Liver (tissue), 10 donors: ENCODE data around the gene MTCH2. TPM values are rescaled to one million over a fixed set of nuclear protein-coding genes. Genes with fewer than 3 reads are reported as not detected.

Source experiments
- DNase-seq: peaks from one replicate; pipeline ENCODE4 v3.0.0-alpha.2; 2017; ENCODE audit warnings: low spot score
- H3K27ac ChIP-seq, 2 donors: one replicate each; pipeline ENCODE4 v1.7.0; 2013; ENCODE audit warnings: inconsistent platforms in 2 of 2, low read length in 2 of 2, control low read depth in 1 of 2, low read depth in 1 of 2, mild to moderate bottlenecking in 1 of 2
- H3K27me3 ChIP-seq, 4 donors: one replicate each; pipeline versions ENCODE4 v1.6.1 to v1.7.0; 2013; ENCODE audit warnings: low read length in 3 of 4, inconsistent platforms in 1 of 4, mild to moderate bottlenecking in 1 of 4, moderate library complexity in 1 of 4; ENCODE audit not compliant: control insufficient read depth in 4 of 4, insufficient read depth in 4 of 4
- H3K36me3 ChIP-seq, 4 donors: one replicate each; pipeline versions ENCODE4 v1.6.1 to v1.7.0; 2013; ENCODE audit warnings: low read length in 3 of 4, mild to moderate bottlenecking in 3 of 4, low read depth in 1 of 4, moderate library complexity in 1 of 4; ENCODE audit not compliant: control insufficient read depth in 4 of 4, insufficient read depth in 3 of 4
- H3K4me1 ChIP-seq, 4 donors: one replicate each; pipeline versions ENCODE4 v1.6.1 to v1.7.0; 2013; ENCODE audit warnings: low read length in 3 of 4, mild to moderate bottlenecking in 3 of 4, moderate library complexity in 1 of 4; ENCODE audit not compliant: control insufficient read depth in 4 of 4, insufficient read depth in 4 of 4
- H3K4me3 ChIP-seq, 3 donors: one replicate each; pipeline versions ENCODE4 v1.6.1 to v1.7.0; 2013; ENCODE audit warnings: low read length in 3 of 3, control low read depth in 1 of 3, low read depth in 1 of 3, mild to moderate bottlenecking in 1 of 3
- H3K9ac ChIP-seq, 2 donors: one replicate each; pipeline ENCODE4 v1.7.0; 2013; ENCODE audit warnings: low read length in 2 of 2, mild to moderate bottlenecking in 2 of 2, moderate library complexity in 2 of 2, control low read depth in 1 of 2, low read depth in 1 of 2
- H3K9me3 ChIP-seq, 4 donors: one replicate each; pipeline versions ENCODE4 v1.6.1 to v1.7.0; 2013; ENCODE audit warnings: low read length in 3 of 4; ENCODE audit not compliant: control insufficient read depth in 4 of 4
- EGR1 ChIP-seq, 2 donors: IDR thresholded peaks; 2 replicates each; pipeline ENCODE4 v1.6.1; 2016 to 2018; ENCODE audit warnings: antibody characterized with exemption in 2 of 2, low read depth in 2 of 2
- FOXA1 ChIP-seq: IDR thresholded peaks from 2 replicates; pipeline ENCODE4 v1.6.1; 2016; ENCODE audit warnings: antibody characterized with exemption
- GABPA ChIP-seq, 2 donors: IDR thresholded peaks in 1 of 2; conservative IDR thresholded peaks in 1 of 2; 2 replicates each; pipeline ENCODE4 v1.6.1; 2016; ENCODE audit warnings: antibody characterized with exemption in 2 of 2, mild to moderate bottlenecking in 1 of 2, moderate library complexity in 1 of 2
- HNF4A ChIP-seq, 2 donors: conservative IDR thresholded peaks; 2 replicates each; pipeline ENCODE4 v1.6.1; 2016; ENCODE audit warnings: antibody characterized with exemption in 2 of 2, mild to moderate bottlenecking in 2 of 2
- HNF4G ChIP-seq: IDR thresholded peaks from 2 replicates; pipeline ENCODE4 v1.6.1; 2016; ENCODE audit warnings: antibody characterized with exemption
- JUND ChIP-seq, 2 donors: IDR thresholded peaks; 2 replicates each; pipeline ENCODE4 v1.6.1; 2016; ENCODE audit warnings: antibody characterized with exemption in 2 of 2
- NR2F2 ChIP-seq: IDR thresholded peaks from 2 replicates; pipeline ENCODE4 v1.6.1; 2016; ENCODE audit warnings: antibody characterized with exemption
- RAD21 ChIP-seq, 2 donors: IDR thresholded peaks; 2 replicates each; pipeline ENCODE4 v1.6.1; 2016; ENCODE audit warnings: antibody characterized with exemption in 2 of 2, mild to moderate bottlenecking in 2 of 2
- RXRA ChIP-seq, 2 donors: IDR thresholded peaks; 2 replicates each; pipeline ENCODE4 v1.6.1; 2017 to 2018; ENCODE audit warnings: antibody characterized with exemption in 2 of 2, mild to moderate bottlenecking in 1 of 2
- SP1 ChIP-seq: IDR thresholded peaks from 2 replicates; pipeline ENCODE4 v1.6.1; 2018; ENCODE audit warnings: antibody characterized with exemption, mild to moderate bottlenecking
- ZBTB33 ChIP-seq: IDR thresholded peaks from 2 replicates; pipeline ENCODE4 v1.6.1; 2016; ENCODE audit warnings: antibody characterized with exemption
- WGBS: extraction: QIAGEN DNeasy Blood & Tissue Kit; methylation state at CpG from one replicate; pipeline ENCODE4 v1.1.7; 2013; 5-methylcytosine and 5-hydroxymethylcytosine counted together
- polyA plus RNA-seq, 2 donors: library from polyadenylated mRNA; stranded (reverse) in 1 of 2; unstranded in 1 of 2; fragments of 200-250 nt in 1 of 2; fragments of >200 nt in 1 of 2; fragmentation: Nextera tagmentation in 1 of 2; extraction: Ambion mirVana in 1 of 2; gene quantifications; one replicate each; pipeline versions ENCODE4 v1.2.1 to v1.2.3, GENCODE V29; 2013 to 2015
- small RNA-seq: library from RNA; depleted of rRNA; stranded (forward); fragments of <200 nt; gene quantifications from one replicate; pipeline ENCODE3, GENCODE V24; 2014
- total RNA-seq, 2 donors: library from RNA; depleted of rRNA; stranded (reverse); fragments of >200 nt; gene quantifications; one replicate each; pipeline ENCODE4 v1.2.3, GENCODE V29; 2014
- TF ChIP-seq, protein P1 (sequence below): IDR thresholded peaks from 2 replicates; pipeline ENCODE4 v1.6.1; 2016; ENCODE audit warnings: antibody characterized with exemption
- TF ChIP-seq, protein P2 (sequence below): IDR thresholded peaks from 2 replicates; pipeline ENCODE4 v1.6.1; 2016; ENCODE audit warnings: antibody characterized with exemption
- donor health status: healthy.
- donor health status: healthy.
- donor health status: healthy.
- donor health status: healthy.
- donor health status: healthy.

Gene MTCH2
- total and polyA plus RNA-seq, 4 donors = 62.5 to 304 (median 126) TPM

GRCh38 chr11:47569646-47570045 lies 72.7 kb downstream of the MTCH2 start:
- TF ChIP-seq HNF4A (conservative IDR thresholded peaks at IDR 0.05) (no peak), NR2F2 (no peak), EGR1 (IDR thresholded peaks at IDR 0.05; ENCODE audit: low read depth in 2 of 2) (no peak), FOXA1 (no peak), RXRA (IDR thresholded peaks at IDR 0.05) (no peak), ZBTB33 (no peak), GABPA (IDR thresholded peaks at IDR 0.05 in 1 of 2, conservative IDR thresholded peaks at IDR 0.05 in 1 of 2) (no peak), HNF4G (no peak), JUND (IDR thresholded peaks at IDR 0.05) (no peak), SP1 (no peak), RAD21 (IDR thresholded peaks at IDR 0.05) (no peak)
- TF ChIP-seq, protein P1, sequence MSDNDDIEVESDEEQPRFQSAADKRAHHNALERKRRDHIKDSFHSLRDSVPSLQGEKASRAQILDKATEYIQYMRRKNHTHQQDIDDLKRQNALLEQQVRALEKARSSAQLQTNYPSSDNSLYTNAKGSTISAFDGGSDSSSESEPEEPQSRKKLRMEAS = no peak
- TF ChIP-seq, protein P2, sequence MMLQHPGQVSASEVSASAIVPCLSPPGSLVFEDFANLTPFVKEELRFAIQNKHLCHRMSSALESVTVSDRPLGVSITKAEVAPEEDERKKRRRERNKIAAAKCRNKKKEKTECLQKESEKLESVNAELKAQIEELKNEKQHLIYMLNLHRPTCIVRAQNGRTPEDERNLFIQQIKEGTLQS = no peak
- Histone ChIP-seq H3K9me3 (no peaks in the 10 kb centered on the region), H3K9ac (no peak overlapping the region), H3K27ac (no peak overlapping the region), H3K4me1 (peaks cover 3 to 39% (median 29%) of the 10 kb centered on the region in 4 donors), H3K4me3 (no peak overlapping the region), H3K36me3 (peaks cover 0 to 11% (median 4%) of the 10 kb centered on the region in 4 donors), H3K27me3 (no peaks in the 10 kb centered on the region)
- DNase-seq = no peak
- WGBS = over 99% methylated on average over 7 of the region's 7 CpGs

Small RNA genes within 50 kb of the gene (small RNA-seq; reads per million reads assigned to genes)
- gene RNU5E-10P = not detected

Other genes with a start within 250 kb of the MTCH2 start
- gene SLC39A13, start 234.0 kb downstream of the MTCH2 start, total RNA-seq = 10 to 100 TPM in 1 of 2 donors, 1 to 10 TPM in 1; 8.2 to 13.0 TPM
- gene SLC39A13, start 234.0 kb downstream of the MTCH2 start, polyA plus RNA-seq = 10 to 100 TPM in 1 of 2 donors, 1 to 10 TPM in 1; 8.4 to 17.5 TPM
- gene PSMC3, start 216.1 kb downstream of the MTCH2 start, total RNA-seq = 10 to 100 TPM; 58.0 to 96.6 TPM
- 100 to 1,000 TPM; 110 TPM for gene PSMC3, start 216.1 kb downstream of the MTCH2 start, polyA plus RNA-seq
- gene RAPSN, start 193.4 kb downstream of the MTCH2 start, total RNA-seq = under 1 TPM in 1 of 2 donors, not detected in 1; 0.59 TPM
- under 1 TPM; 0.12 to 0.28 TPM for gene RAPSN, start 193.4 kb downstream of the MTCH2 start, polyA plus RNA-seq
- gene CELF1, start 89.4 kb downstream of the MTCH2 start, total RNA-seq = 100 to 1,000 TPM in 1 of 2 donors, 10 to 100 TPM in 1; 66.7 to 139 TPM
- gene CELF1, start 89.4 kb downstream of the MTCH2 start, polyA plus RNA-seq = 10 to 100 TPM; 23.5 to 53.8 TPM
- 10 to 100 TPM; 28.7 to 40.4 TPM for gene PTPMT1, start 77.0 kb downstream of the MTCH2 start, total RNA-seq
- gene PTPMT1, start 77.0 kb downstream of the MTCH2 start, polyA plus RNA-seq = 10 to 100 TPM; 32.9 to 34.1 TPM
- 10 to 100 TPM in 1 of 2 donors, 1 to 10 TPM in 1; 9.1 to 12.0 TPM for gene KBTBD4, start 63.6 kb downstream of the MTCH2 start, total RNA-seq
- 1 to 10 TPM; 5.6 to 8.2 TPM for gene KBTBD4, start 63.6 kb downstream of the MTCH2 start, polyA plus RNA-seq
- 10 to 100 TPM; 43.8 to 55.0 TPM for gene NDUFS3, start 63.5 kb downstream of the MTCH2 start, total RNA-seq
- 100 to 1,000 TPM in 1 of 2 donors, 10 to 100 TPM in 1; 80.6 to 101 TPM for gene NDUFS3, start 63.5 kb downstream of the MTCH2 start, polyA plus RNA-seq
- gene FAM180B, start 55.9 kb downstream of the MTCH2 start, total RNA-seq = not detected
- gene FAM180B, start 55.9 kb downstream of the MTCH2 start, polyA plus RNA-seq = not detected
- 1 to 10 TPM in 1 of 2 donors, under 1 TPM in 1; 0.42 to 1.8 TPM for gene C1QTNF4, start 48.1 kb downstream of the MTCH2 start, total RNA-seq
- under 1 TPM; 0.08 to 0.22 TPM for gene C1QTNF4, start 48.1 kb downstream of the MTCH2 start, polyA plus RNA-seq
- 1 to 10 TPM; 1.7 to 3.0 TPM for gene AGBL2, start 72.8 kb upstream of the MTCH2 start, total RNA-seq
- gene AGBL2, start 72.8 kb upstream of the MTCH2 start, polyA plus RNA-seq = 1 to 10 TPM in 1 of 2 donors, under 1 TPM in 1; 0.36 to 3.6 TPM
- gene FNBP4, start 124.8 kb upstream of the MTCH2 start, total RNA-seq = 10 to 100 TPM; 33.2 to 66.8 TPM
- gene FNBP4, start 124.8 kb upstream of the MTCH2 start, polyA plus RNA-seq = 10 to 100 TPM; 10.9 to 23.9 TPM
- 10 to 100 TPM; 27.4 to 36.6 TPM for gene NUP160, start 205.8 kb upstream of the MTCH2 start, total RNA-seq
- gene NUP160, start 205.8 kb upstream of the MTCH2 start, polyA plus RNA-seq = 1 to 10 TPM; 7.0 to 7.5 TPM